NCI-H1048 (cell line): ENCODE measurements around the gene MEGF9.
A peak's percentile ranks its signal among the peaks of the same experiment; 100 is the strongest.
"Not testable (repeated sequence)": the region's sequence is repeated elsewhere in the genome, so short reads cannot be mapped to it uniquely, and the experiment has no call there.

Source experiments
- DNase-seq: peaks from one replicate; lab custom pipeline; 2025; lab: John Stamatoyannopoulos, UW

Gene MEGF9

GRCh38 chr9:120714088-120714845 is at the start of gene MEGF9:
Gene MEGF9 (minus strand): TSS chr9:120714470. CDS start chr9:120714358, 112 bp downstream.
- DNase-seq = peak; percentile 85

- no peak for DNase-seq
These were observed 46.7 kb upstream of the MEGF9 start for GRCh38 chr9:120761006-120761405.

- DNase-seq = no peak
These were observed 45.6 kb upstream of the MEGF9 start for GRCh38 chr9:120759755-120760400.

- no peak for DNase-seq
These were observed 44.3 kb upstream of the MEGF9 start for GRCh38 chr9:120758544-120758943.

GRCh38 chr9:120757026-120757913 is 43.0 kb upstream of the MEGF9 start:
- DNase-seq = no peak

DNA sequence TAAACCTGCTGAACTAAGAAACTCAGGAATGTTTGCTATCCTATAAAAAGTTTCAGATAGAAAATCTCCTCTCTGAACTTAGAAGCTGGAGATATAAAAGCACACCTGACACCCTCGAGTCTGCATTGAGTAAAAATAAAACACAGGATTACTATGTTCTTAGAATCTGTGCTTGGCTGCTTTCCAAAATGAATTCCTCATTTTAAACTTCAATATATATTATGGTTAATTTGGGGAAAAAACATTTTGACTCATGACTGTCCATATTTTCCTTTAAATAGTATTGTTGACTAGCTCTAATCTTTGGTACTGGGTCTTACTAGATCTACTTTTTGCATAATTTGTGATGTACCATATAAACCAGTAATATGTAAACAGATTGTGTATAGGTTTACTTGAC is 42.3 kb upstream of the MEGF9 start:
- no peak for DNase-seq

DNA sequence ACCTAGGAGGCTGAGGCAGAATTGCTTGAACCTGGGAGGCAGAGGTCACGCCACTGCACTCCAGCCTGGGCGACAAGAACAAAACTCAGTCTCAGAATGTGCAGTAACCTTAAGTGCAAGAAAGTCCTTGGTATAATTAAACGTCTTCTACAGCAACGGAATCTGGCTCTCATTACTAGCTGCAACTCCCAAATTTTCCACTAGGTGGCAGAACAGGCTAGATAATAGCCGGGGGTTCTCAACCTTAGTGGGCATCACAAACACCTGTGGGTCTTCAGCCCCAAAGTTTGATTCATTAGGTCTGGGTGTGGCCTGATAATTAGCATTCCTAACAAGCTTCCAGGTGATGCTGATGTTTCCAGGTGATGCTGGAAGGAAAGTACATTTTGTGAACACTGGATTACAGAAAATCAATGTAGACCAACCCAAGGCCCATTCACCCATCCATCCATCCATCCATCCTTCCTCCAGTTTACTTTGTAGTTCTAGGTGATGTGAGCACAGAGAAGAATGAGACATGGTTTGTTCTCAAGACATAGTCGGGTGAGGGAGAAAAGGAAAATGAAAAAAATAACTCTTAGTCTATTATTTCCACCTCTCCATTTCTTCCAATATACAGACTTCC is 41.7 kb upstream of the MEGF9 start:
- peak; percentile 35 for DNase-seq

- DNase-seq = no peak
These were observed 40.8 kb upstream of the MEGF9 start for GRCh38 chr9:120755044-120755443.

DNA sequence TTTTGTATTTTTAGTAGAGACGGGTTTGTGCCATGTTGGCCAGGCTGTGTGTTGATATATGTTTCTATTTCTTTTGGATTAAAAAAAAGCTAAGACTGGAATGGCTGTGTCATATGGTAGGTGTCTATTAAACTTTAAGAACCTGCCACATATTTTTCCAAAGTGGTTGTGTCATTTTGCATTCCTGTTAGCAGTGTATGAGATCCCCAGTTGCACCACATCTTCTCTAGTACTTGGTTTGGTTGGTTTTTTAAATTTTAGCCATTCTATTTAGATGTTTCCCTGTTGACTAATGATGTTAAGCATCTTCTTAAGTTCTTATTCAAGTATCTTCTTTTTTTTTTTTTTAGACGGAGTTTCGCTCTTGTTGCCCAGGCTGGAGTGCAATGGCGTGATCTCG is 36.2 kb upstream of the MEGF9 start:
- no peak for DNase-seq

DNA sequence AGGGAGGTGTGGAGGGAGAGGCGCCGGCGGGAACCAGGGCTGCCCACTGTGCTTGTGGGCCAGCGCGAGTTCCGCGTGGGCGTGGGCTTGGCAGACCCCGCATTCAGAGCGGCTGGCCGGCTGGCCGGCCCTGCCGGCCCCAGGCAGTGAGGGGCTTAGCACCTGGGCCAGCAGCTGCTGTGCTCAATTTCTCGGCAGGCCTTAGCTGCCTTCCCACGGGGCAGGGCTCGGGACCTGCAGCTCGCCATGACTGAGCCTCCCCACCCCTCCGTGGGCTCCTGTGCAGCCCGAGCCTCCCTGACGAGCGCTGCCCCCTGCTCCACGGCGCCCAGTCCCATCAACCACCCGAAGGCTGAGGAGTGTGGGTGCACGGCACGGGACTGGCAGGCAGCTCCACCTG is 32.1 kb upstream of the MEGF9 start:
- not testable (repeated sequence) for DNase-seq

GRCh38 chr9:120745278-120745677 is 31.0 kb upstream of the MEGF9 start:
- no peak for DNase-seq

- DNase-seq = no peak
These were observed 28.7 kb upstream of the MEGF9 start for GRCh38 chr9:120742951-120743416.

GRCh38 chr9:120741701-120742100 is 27.4 kb upstream of the MEGF9 start:
- no peak for DNase-seq

- no peak for DNase-seq
These were observed 26.9 kb upstream of the MEGF9 start for GRCh38 chr9:120741191-120741590.

DNA sequence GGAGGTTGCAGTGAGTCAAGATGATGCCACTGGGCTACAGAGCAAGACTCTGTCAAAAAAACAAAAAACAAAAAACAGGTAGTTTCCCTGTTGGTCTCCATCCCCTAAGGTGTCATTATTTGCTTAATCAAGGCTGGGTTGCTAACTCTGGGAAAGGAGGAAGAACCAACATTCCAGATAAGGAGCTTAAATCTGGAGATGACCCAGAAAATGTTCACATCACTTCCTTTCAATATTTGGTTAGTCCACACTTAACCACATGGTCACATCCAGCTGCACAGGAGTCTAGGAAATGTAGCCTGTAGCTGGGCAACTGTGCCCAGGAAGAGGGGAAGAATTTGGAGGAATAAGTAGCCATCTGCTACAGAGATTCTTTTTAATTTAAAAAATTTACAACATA is 25.9 kb upstream of the MEGF9 start:
- DNase-seq = no peak

GRCh38 chr9:120737416-120738165 is 23.3 kb upstream of the MEGF9 start:
- DNase-seq = no peak

DNA sequence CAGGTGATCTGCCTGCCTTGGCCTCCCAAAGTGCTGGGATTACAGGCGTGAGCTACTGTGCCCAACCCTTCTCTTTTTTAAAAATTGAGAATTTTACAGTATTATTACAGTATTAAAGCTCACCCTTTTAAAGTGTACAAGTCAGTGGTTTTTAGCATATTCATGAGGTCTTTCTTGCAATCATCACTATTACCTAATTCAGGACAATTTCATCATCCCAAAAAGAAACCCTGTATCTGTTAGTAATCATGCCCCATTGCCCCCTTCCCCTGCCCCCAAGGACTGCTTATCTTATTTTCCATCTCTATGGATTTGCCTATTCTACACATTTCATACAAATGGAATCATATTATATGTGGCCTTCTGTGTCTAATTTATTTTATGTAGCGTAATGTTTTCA is 22.6 kb upstream of the MEGF9 start:
- no peak for DNase-seq

- DNase-seq = no peak
These were observed 21.3 kb upstream of the MEGF9 start for GRCh38 chr9:120735415-120736126.

GRCh38 chr9:120734607-120735410 is 20.5 kb upstream of the MEGF9 start:
- no peak for DNase-seq

DNA sequence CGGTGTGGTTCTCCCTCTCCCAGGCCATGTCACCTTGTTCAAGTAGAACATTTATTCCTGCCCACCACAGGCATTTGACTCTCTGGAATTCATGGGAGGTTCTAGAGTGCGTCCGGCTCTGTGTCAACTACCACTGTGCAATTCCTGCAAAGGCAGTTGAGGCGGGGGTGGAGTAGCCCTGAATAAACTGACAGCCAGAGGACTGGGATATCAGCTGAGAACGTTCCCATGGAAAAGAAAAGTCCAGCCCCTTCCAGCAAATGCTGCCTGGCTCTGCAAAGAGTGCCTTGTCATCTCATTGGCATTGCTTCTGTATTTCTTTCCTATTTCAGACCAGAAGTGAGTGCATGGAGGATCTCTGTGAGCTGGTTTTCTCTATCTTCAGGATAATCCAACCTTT is 18.9 kb upstream of the MEGF9 start:
- no peak for DNase-seq
